GM18519 (cell line): ENCODE measurements around the gene SETD2.

Source experiments
- ATAC-seq: cut with Tn5 transposase; IDR thresholded peaks from one replicate; pipeline ENCODE4 v1.9.1; 2021; ENCODE audit warnings: mild to moderate bottlenecking, moderate library complexity; ENCODE audit not compliant: unreplicated experiment, low FRiP score

Gene SETD2

GRCh38 chr3:47000922-47001730, 162.8 kb downstream of the SETD2 start:
- no peak for ATAC-seq

GRCh38 chr3:47000198-47000815, 163.6 kb downstream of the SETD2 start:
- no peak for ATAC-seq

- no peak for ATAC-seq
Observed at GRCh38 chr3:46999516-47000197, 164.3 kb downstream of the SETD2 start.

GRCh38 chr3:46998852-46999515, 164.9 kb downstream of the SETD2 start:
- ATAC-seq = no peak

GRCh38 chr3:46998121-46998851, 165.6 kb downstream of the SETD2 start:
- ATAC-seq = no peak

- ATAC-seq = no peak
Observed at GRCh38 chr3:46997453-46998091, 166.3 kb downstream of the SETD2 start.

- no peak for ATAC-seq
Observed at GRCh38 chr3:46996689-46997452, 167.0 kb downstream of the SETD2 start.

- ATAC-seq = no peak
Observed at GRCh38 chr3:46995901-46996562, 167.9 kb downstream of the SETD2 start.

- ATAC-seq = no peak
Observed at GRCh38 chr3:46994801-46995731, 168.8 kb downstream of the SETD2 start.

GRCh38 chr3:46993986-46994385, 169.9 kb downstream of the SETD2 start:
- no peak for ATAC-seq

- no peak for ATAC-seq
Observed at GRCh38 chr3:46993292-46993691, 170.6 kb downstream of the SETD2 start.

- no peak for ATAC-seq
Observed at GRCh38 chr3:46992231-46992630, 171.7 kb downstream of the SETD2 start.

- no peak for ATAC-seq
Observed at GRCh38 chr3:46991406-46992165, 172.3 kb downstream of the SETD2 start.

- no peak for ATAC-seq
Observed at GRCh38 chr3:46990573-46991374, 173.1 kb downstream of the SETD2 start.

- ATAC-seq = no peak
Observed at GRCh38 chr3:46989146-46989810, 174.6 kb downstream of the SETD2 start.
